ENCODE results near the gene PPP1R16B.

DNA sequence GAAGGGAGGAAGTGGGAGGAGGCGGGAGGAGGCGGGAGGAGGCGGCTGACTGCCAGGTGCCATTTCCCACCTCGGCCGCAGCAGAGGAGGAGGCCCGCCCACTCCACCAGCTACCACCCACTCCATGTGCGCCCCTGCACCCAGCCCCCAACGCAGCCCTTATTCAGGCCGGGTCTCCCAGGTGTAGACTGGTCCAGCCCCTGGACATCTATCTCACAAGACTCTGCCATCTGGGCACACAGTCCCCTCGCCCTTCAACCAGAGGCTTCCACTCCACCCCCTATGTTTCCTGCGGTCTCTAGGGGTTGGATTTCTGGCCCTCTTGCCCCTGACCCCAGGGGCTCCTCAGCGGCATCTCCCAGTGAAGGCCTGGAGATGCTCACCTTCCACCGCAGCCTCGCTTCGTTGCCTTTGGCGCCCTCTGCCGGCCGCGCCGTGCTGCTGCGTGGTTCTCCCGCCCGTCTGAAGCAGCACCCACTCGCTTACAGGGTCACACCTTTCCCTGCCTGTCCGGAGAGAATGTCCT lies 88.1 kb downstream of the PPP1R16B start:
- TF ChIP-seq, protein P1, sequence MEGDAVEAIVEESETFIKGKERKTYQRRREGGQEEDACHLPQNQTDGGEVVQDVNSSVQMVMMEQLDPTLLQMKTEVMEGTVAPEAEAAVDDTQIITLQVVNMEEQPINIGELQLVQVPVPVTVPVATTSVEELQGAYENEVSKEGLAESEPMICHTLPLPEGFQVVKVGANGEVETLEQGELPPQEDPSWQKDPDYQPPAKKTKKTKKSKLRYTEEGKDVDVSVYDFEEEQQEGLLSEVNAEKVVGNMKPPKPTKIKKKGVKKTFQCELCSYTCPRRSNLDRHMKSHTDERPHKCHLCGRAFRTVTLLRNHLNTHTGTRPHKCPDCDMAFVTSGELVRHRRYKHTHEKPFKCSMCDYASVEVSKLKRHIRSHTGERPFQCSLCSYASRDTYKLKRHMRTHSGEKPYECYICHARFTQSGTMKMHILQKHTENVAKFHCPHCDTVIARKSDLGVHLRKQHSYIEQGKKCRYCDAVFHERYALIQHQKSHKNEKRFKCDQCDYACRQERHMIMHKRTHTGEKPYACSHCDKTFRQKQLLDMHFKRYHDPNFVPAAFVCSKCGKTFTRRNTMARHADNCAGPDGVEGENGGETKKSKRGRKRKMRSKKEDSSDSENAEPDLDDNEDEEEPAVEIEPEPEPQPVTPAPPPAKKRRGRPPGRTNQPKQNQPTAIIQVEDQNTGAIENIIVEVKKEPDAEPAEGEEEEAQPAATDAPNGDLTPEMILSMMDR (IDR thresholded peaks at IDR 0.05), result peak; percentile 74 to 94 (median 82)
- TF ChIP-seq POLR2A (IDR thresholded peaks at IDR 0.05), result no peak
